Kidney epithelial cell (primary cell): ENCODE results near the gene IBA57. TPM values are rescaled to one million over a fixed set of nuclear protein-coding genes. Genes with fewer than 3 reads are reported as not detected.

Experiments used
- DNase-seq: peaks from one replicate; pipeline ENCODE4 v3.0.0-alpha.2; 2010; ENCODE audit warnings: low read depth
- H3K27me3 ChIP-seq: 2 replicates; pipeline ENCODE4 v1.6.0; 2011; ENCODE audit warnings: low read length; ENCODE audit not compliant: control insufficient read depth, insufficient read depth
- H3K36me3 ChIP-seq: 2 replicates; pipeline ENCODE4 v1.5.1; 2011; ENCODE audit warnings: low read length; ENCODE audit not compliant: control insufficient read depth, insufficient read depth
- H3K4me3 ChIP-seq: 2 replicates; pipeline ENCODE4 v1.5.1; 2011; ENCODE audit warnings: low read depth, mild to moderate bottlenecking, control low read depth, low read length
- CTCF ChIP-seq: IDR thresholded peaks from 2 replicates; pipeline ENCODE4 v1.5.1; 2011; ENCODE audit warnings: mild to moderate bottlenecking, moderate library complexity, low read length, control low read depth, inconsistent platforms; ENCODE audit not compliant: insufficient read depth, poor library complexity, severe bottlenecking
- total RNA-seq: library from RNA; depleted of rRNA; stranded (reverse); fragments of >200 nt; gene quantifications from 2 replicates; pipeline ENCODE4 v1.2.3, GENCODE V29; 2015

IBA57 gene
- total RNA-seq, 1 donor from 2014 or later, result 7.1 TPM

GRCh38 chr1:228176024-228176395 is 10.4 kb downstream of the IBA57 start:
- no peak for DNase-seq
- TF ChIP-seq CTCF, result no peak
- Histone ChIP-seq H3K36me3 (no peaks in the 10 kb centered on the region), H3K27me3 (no peaks in the 10 kb centered on the region), H3K4me3 (no peak overlapping the region)

GRCh38 chr1:228176461-228177182 is 11.0 kb downstream of the IBA57 start:
- no peaks in the 10 kb centered on the region for H3K36me3 ChIP-seq
- no peak overlapping the region for H3K4me3 ChIP-seq
- DNase-seq, result no peak
- H3K27me3 ChIP-seq, result no peaks in the 10 kb centered on the region
- no peak for TF ChIP-seq CTCF

GRCh38 chr1:228177183-228177475 is 11.5 kb downstream of the IBA57 start:
- Histone ChIP-seq H3K4me3 (no peak overlapping the region), H3K27me3 (no peaks in the 10 kb centered on the region), H3K36me3 (no peaks in the 10 kb centered on the region)
- no peak for DNase-seq
- no peak for TF ChIP-seq CTCF

- H3K27me3 ChIP-seq, result no peaks in the 10 kb centered on the region
- H3K4me3 ChIP-seq, result no peak overlapping the region
- TF ChIP-seq CTCF, result no peak
- no peaks in the 10 kb centered on the region for H3K36me3 ChIP-seq
- no peak for DNase-seq
Observed at GRCh38 chr1:228177721-228178710, 12.4 kb downstream of the IBA57 start.

GRCh38 chr1:228178737-228179684 is 13.4 kb downstream of the IBA57 start:
- DNase-seq, result no peak
- H3K36me3 ChIP-seq, result no peaks in the 10 kb centered on the region
- TF ChIP-seq CTCF, result no peak
- H3K4me3 ChIP-seq, result no peak overlapping the region
- no peaks in the 10 kb centered on the region for H3K27me3 ChIP-seq
